ENCODE data around the gene KANK3. TPM values are rescaled to one million over a fixed set of nuclear protein-coding genes. Genes with fewer than 3 reads are reported as not detected.

The KANK3 gene
- polyA plus RNA-seq, 2 of the 4 experiments (the other 2 are of a cell fraction), result 1.0 to 1.5 TPM

GRCh38 chr19:8321067-8321985 is 21.7 kb downstream of the KANK3 start, which contains the start of the genes NDUFA7 and RPS28 (continued):
- TF ChIP-seq RAD21 (conservative IDR thresholded peaks at IDR 0.05 in 1 of 2, IDR thresholded peaks at IDR 0.05 in 1 of 2), result 0 out of 5 replicates have a peak, but pooled peaks of 1 of the 2 experiments have one; percentile 24
- no peak for TF ChIP-seq MAZ (IDR thresholded peaks at IDR 0.05; ENCODE audit: borderline replicate concordance, low read depth, low read length)
- no peak for TF ChIP-seq EP300 (IDR thresholded peaks at IDR 0.05)
- 0 out of 2 replicates have a peak, but pooled peaks have one; percentile 39 for TF ChIP-seq MYC (IDR thresholded peaks at IDR 0.05; ENCODE audit: borderline replicate concordance, low read length)
- TF ChIP-seq MAX (IDR thresholded peaks at IDR 0.05), result peak; percentile 84
- TF ChIP-seq GATA3 (IDR thresholded peaks at IDR 0.05; ENCODE audit: borderline replicate concordance), result peak; percentile 54; the same call in 1 of the 2 replicates
- TF ChIP-seq REST (IDR thresholded peaks at IDR 0.05), result peak; percentile 95
- no peak for TF ChIP-seq HOXA7 (CRISPR knock-in tag; IDR thresholded peaks at IDR 0.05)
- peak; percentile 85 for TF ChIP-seq USF2 (IDR thresholded peaks at IDR 0.05)
- peak; percentile 81 for TF ChIP-seq POLR2A (IDR thresholded peaks at IDR 0.05; ENCODE audit: low read length)

- H3K4me1 ChIP-seq, result peaks cover 22% of the 10 kb centered on the region
- WGBS (ENCODE audit: missing lambda C conversion rate), result 2% methylated on average over 14 of the region's 16 CpGs
- H3K4me2 ChIP-seq, result peak overlapping the region; percentile 98
- TF ChIP-seq PBX3 (IDR thresholded peaks at IDR 0.05) (no peak), ZSCAN20 (CRISPR knock-in tag; IDR thresholded peaks at IDR 0.05) (no peak), CBX8 (IDR thresholded peaks at IDR 0.05) (no peak), JUN (IDR thresholded peaks at IDR 0.05) (no peak), PHF8 (IDR thresholded peaks at IDR 0.05; ENCODE audit: borderline replicate concordance, low read depth) (no peak), RARB (CRISPR knock-in tag; IDR thresholded peaks at IDR 0.05) (no peak), ZNF302 (CRISPR knock-in tag; IDR thresholded peaks at IDR 0.05) (no peak), CHD2 (IDR thresholded peaks at IDR 0.05; ENCODE audit: low read length, partially characterized antibody) (no peak), HOXA7 (CRISPR knock-in tag; IDR thresholded peaks at IDR 0.05) (no peak), HES2 (IDR thresholded peaks at IDR 0.05) (no peak), TFCP2L1 (CRISPR knock-in tag; IDR thresholded peaks at IDR 0.05) (no peak), RNF2 (IDR thresholded peaks at IDR 0.05; ENCODE audit: borderline replicate concordance, low read depth) (no peak), HOXB13 (CRISPR knock-in tag; IDR thresholded peaks at IDR 0.05; ENCODE audit: low read depth) (no peak), EP300 (IDR thresholded peaks at IDR 0.05) (no peak), FOXS1 (CRISPR knock-in tag; IDR thresholded peaks at IDR 0.05) (no peak), CEBPB (IDR thresholded peaks at IDR 0.05) (no peak), MAZ (IDR thresholded peaks at IDR 0.05; ENCODE audit: borderline replicate concordance, low read depth, low read length) (no peak), FOSB (CRISPR knock-in tag; IDR thresholded peaks at IDR 0.05) (no peak), FOSL2 (IDR thresholded peaks at IDR 0.05) (no peak), FOSL2 (CRISPR knock-in tag; IDR thresholded peaks at IDR 0.05) (no peak)
- TF ChIP-seq, protein P1, sequence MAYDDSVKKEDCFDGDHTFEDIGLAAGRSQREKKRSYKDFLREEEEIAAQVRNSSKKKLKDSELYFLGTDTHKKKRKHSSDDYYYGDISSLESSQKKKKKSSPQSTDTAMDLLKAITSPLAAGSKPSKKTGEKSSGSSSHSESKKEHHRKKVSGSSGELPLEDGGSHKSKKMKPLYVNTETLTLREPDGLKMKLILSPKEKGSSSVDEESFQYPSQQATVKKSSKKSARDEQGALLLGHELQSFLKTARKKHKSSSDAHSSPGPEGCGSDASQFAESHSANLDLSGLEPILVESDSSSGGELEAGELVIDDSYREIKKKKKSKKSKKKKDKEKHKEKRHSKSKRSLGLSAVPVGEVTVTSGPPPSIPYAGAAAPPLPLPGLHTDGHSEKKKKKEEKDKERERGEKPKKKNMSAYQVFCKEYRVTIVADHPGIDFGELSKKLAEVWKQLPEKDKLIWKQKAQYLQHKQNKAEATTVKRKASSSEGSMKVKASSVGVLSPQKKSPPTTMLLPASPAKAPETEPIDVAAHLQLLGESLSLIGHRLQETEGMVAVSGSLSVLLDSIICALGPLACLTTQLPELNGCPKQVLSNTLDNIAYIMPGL (CRISPR knock-in tag; IDR thresholded peaks at IDR 0.05; ENCODE audit: borderline replicate concordance), result no peak
- DNase-seq (ENCODE audit: low read depth in 1 of 2, low spot score in 1 of 2) (no peak), FAIRE-seq (no peak), ATAC-seq (peak; percentile 9 to 31; a peak in 4 of 6 replicates)
- peak overlapping the region; percentile 95 to 99 for H3K27ac ChIP-seq
- ChIA-PET CTCF (interaction anchor here (0.8 to 1.3 kb wide), 3 partner anchors 10 to 52 kb away, joined by 3 to 7 read pairs (median 5); no protein-coding TSS in a partner anchor), POLR2A (interaction anchor here (0.6 to 1.7 kb wide), 3 partner anchors 9 to 283 kb away, joined by 3 to 20 read pairs (median 7); no protein-coding TSS in a partner anchor)
- peak overlapping the region; percentile 100 for H3K4me3 ChIP-seq
- H3K9me3 ChIP-seq, result no peaks in the 10 kb centered on the region
Measured at GRCh38 chr19:8320564-8321066, 22.4 kb downstream of the KANK3 start.
